HG03108 (cell line): ENCODE data around the gene LRFN5.
A peak's percentile ranks its signal among the peaks of the same experiment; 100 is the strongest.
"Not testable (repeated sequence)": the region's sequence is repeated elsewhere in the genome, so short reads cannot be mapped to it uniquely, and the experiment has no call there.

ENCODE experiments used
- ATAC-seq: cut with Tn5 transposase; IDR thresholded peaks from one replicate; pipeline ENCODE4 v1.9.1; 2021; ENCODE audit warnings: moderate library complexity; ENCODE audit not compliant: unreplicated experiment

LRFN5 gene

DNA sequence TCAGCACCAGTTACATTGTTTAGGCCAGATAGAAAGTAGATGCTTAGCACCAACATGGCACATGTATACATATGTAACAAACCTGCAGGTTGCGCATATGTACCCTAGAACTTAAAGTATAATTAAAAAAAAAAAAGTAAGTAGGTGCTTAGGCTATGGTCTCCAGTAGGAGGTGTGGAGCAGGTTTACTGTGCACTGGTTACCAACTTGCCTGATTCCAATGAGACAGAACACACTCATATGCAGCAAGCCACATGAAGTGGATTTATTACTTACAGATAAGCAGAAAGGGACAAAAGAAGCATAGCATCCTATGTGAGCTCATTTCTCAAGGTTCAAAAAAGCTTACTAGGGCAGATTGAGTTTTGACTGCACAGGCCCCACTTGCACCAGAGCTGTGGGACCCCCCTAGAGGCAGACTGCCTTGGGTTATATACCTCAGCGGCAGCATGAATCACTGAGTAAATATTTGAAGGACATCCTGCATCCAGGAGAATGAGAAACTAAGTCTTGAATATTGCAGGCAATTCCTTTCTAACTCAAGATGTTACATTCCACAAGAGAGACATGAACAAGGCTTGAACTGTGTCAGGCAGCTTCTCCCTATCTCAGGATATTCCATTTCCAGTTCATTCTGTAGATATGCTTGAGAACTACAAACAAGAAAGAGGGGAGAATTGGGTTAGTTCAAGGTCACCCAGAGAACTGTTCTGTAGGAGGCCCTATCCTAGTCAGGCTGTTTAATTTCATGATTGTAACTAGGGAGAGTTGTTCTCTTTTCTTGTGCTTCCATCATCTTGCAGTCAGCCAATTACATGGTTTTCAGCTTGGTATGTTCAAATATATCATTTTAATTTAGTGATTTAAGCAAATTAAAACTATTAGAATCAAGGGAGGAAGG lies 30.1 kb downstream of the LRFN5 start:
- no peak for ATAC-seq

DNA sequence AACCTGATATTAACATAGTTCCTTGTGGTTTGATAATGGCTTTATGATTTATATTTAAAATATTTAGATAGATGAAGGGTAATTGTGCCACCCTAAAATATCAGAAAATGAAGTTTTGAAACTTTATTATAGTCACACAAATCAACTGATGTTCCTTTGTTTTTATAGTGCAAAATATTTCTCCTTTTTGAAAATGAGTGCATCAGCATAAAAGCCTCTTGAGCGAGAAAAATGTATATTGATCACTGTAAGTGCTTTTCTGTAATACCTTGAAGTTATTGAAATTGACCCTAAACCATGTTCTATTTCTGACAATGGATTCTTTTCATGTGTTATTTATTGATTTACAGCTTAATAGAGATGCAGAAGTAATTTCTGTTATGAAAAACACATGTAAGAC lies 35.0 kb downstream of the LRFN5 start:
- ATAC-seq = no peak

DNA sequence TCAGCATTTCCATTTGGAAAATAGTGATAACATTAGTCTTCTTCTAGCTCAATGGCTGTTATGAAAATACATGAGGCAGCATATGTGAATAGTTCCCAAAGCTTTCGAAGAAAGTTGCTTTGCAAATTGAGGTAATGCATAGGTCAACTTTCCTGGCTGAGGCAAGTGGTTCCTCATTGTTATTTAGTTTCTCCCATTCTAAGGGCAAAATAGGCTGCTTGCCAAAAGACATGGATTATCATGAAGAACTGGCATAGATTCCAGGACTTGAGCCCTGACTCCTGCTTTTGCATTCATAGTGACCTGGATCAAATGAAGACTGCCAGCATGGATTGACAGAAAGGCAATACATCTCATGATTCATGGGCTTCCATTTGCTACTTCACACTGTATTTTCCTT lies 35.7 kb downstream of the LRFN5 start:
- no peak for ATAC-seq

DNA sequence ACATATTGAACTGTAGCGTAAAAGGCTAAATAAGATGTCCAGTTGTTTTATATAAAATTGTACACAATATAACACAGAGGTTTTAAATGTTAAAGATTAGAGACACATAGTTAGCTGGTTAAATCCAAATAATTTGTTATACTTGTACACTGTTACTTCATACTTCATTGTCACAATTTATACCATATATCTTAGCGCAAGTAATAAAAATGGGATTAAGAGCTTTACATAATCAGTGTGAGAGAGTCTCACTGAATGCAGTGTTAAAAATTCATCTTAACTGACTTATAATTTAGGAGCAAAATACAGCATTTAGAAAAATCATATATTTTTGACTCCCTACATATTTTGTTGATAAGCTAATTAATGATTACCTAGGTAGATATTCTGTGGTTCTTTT lies 36.1 kb downstream of the LRFN5 start:
- ATAC-seq = no peak

DNA sequence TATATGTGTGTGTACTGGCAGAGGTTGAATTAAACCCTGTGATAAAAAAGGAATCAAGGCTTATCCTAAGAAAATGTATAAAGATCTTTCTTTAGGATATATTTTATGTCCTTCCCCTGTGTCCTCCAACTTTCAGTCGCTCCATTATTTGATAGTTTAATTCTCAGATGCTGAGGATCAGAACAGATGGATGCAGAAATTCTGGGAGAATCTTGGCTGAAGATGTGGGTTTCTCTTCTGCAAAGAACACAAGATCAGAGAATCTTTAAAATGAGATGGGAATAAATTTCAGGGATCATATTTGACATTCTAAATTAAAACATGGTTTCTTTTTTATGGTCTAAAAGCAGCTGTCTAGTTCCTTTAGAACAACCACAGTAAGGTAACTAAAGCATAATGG lies 37.9 kb downstream of the LRFN5 start:
- no peak for ATAC-seq

DNA sequence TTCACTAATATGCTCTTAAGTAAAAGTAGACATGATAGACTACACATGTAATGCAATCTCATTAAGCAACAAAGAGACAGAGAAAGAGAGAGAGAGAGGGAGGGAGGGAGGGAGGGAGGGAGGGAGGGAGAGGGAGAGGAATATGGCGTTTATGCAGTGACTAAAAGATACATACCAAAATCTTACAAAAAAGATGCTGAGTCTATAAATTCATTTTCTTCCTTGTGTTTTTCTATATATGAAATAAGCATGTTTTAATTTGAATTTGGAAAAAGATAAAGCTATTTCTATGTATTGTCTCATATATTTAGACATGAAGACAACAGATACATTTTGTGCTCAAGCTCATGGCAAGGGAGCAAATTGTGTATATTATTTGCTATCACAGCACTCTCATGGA lies 44.1 kb downstream of the LRFN5 start:
- no peak for ATAC-seq

DNA sequence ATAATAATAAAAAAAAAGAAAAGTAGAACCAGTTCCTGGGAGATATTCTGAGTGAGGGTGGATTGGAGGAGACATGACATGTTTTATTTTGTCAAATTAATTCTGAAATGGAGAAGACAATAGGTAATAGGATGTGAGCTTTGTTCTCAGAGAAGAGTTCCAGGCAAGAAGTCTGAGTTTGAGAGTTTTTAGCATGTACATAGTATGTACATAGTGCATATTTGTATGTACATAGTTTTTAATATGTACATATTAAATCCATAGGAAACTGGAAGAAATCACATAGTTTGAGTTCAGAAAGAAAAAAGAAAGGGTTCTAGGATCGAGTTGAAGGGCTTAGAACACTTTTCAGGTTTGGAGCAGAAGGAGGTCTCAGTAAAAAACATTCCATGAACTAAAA lies 47.5 kb downstream of the LRFN5 start:
- ATAC-seq = no peak

DNA sequence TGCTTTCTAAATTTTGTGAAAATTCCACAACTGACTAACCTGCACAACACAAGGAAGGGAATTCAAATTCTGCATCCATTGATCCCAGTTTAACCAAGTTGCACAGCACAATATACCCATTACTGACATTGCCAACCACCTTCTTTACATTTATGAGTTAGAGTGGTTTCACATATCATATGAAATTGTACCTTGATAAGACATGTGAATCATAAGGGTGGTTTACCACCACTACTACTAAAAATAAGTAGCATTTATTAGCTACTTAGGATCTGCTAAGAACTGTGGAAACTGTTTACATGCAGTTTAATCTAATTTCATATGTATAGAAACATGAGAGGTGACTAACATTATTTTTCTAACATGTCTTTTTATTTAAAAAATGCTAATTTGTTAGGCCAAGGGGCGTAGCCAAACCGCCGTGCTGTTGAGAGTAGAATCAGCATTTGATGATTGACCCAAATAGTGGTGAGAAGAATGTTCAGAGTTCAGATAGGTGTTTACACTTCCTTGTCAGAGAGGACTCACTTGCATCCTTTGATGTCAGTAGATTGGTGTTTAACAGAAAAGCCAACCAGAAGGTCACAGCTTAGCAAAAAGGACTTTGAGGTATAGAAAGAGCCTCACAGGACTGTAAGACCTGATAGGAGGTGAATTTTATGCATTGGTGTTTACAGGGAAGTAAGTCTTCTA lies 56.2 kb downstream of the LRFN5 start:
- no peak for ATAC-seq

DNA sequence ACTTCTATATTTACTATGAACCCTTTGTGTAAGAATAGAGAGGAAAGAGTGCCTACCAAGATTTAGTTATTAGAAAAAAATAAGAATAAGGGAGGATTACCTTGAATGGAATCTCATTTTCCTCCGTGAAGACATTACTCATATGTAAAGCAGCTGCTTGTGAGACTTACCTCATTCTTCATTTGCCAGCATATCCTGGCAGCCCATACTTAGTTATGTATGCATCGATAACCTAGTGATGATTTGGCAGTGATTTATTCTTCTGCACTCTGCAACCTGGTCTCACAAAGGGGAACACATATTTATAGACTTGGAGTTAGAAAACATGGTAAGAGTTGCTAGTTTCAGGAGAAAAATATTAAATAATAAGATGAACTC lies 56.8 kb downstream of the LRFN5 start:
- no peak for ATAC-seq

DNA sequence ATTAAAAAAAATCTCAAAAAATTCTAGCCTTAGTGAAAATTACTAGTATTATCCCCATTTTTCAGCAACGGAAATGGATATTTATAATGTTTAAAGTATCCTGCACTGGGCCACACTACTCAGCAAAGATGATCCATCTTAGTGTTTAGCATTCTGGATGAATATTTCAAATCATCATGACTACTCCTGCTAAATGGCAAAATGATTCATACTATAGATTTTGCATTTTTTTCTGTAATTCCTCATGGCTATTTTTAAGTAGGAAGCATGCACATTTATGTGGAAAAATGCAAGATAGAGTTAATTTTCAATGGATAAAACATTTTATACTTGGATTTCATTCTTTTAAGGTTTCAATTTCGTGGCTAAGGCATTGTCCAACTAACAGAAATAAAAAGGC lies 59.6 kb downstream of the LRFN5 start:
- ATAC-seq = no peak

DNA sequence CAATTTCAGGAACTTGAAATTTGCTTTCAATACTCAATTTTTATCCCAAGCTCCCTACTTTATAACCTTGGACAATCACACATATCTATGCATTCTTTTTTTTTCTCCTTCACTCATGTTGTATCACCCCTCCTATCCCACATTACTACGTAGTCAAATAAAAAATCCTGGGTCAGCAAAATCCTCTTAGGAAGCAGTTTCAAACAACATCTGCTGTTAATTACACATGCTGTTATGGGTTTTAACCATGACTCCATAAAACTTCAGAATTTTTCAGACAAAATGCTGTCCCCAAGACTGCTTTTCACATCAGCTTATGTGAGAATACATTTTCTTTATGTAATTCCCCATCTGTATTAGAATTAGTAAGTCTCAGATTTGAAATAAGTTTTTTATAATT lies 61.7 kb downstream of the LRFN5 start:
- no peak for ATAC-seq

DNA sequence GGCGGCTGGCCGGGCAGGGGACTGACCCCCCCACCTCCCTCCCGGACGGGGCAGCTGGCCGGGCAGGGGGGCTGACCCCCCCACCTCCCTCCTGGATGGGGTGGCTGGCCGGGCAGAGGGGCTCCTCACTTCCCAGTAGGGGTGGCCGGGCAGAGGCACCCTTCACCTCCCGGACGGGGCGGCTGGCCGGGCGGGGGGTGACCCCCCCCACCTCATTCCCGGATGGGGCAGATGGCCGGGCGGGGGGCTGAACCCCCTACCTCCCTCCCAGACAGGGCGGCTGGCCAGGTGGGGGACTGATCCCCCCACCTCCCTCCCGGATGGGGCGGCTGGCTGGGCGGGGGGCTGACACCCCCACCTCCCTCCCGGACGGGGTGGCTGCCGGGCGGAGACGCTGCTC lies 66.9 kb downstream of the LRFN5 start:
- not testable (repeated sequence) for ATAC-seq

DNA sequence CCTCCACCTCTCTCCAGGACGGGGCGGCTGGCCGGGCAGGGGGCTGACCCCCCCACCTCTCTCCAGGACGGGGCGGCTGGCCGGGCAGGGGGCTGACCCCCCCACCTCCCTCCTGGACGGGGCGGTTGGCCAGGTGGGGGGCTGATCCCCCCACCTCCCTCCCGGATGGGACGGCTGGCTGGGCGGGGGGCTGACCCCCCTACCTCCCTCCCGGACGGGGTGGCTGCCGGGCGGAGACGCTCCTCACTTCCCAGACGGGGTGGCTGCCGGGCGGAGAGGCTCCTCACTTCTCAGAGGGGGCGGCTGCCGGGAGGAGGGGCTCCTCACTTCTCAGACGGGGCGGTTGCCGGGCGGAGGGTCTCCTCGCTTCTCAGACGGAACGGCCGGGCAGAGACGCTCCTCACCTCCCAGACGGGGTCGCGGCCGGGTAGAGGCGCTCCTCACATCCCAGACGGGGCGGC lies 67.9 kb downstream of the LRFN5 start:
- ATAC-seq = not testable (repeated sequence)

DNA sequence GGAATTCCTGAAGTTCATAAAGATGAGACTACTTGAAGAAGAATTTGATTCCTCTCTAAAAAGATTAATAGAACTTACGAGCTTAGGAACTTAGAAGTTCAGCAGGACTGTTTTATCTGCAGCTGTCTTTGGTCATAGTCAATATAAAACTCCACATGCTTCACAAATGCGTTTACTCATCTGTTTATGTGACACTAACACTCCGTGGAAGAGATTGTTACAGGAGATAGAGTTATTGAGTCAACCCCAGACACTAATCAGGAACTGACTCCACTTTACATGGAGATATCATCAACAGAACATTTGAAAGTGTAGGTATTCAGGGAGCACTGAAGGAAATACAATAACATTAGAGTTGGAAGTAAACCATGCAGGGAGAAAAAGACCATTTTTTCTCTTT lies 92.8 kb downstream of the LRFN5 start:
- no peak for ATAC-seq

DNA sequence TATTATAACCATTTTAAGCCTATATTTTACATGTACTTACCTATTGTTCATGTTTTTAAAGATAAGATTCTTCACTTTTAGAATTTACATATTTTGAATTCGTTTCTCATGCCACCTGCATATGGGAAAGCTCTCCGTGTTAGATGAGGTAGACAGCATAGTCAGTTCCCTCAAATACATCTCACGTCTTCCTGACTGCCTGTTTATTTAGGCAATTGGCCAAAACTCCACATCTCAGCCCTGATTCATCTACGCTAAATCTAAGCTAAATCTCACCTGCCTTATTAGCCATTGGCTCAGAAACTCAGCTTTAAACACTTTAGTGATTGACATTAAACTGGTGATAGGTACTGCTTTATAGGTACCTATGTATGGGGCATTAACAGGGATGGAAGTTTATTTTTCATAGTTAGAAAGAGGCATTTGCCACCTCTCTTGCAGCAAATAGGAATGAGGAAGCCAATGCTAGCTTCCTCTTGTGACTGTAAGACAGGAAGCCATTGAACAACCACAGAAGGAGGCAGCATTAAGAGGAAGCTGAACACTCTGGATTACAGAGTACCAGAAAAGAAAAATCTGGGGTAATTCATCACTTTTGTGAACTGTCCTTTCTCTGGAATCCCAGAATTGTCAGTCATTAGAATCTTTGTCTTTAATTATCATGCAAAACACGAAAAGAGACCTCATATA lies 111.9 kb downstream of the LRFN5 start:
- no peak for ATAC-seq

DNA sequence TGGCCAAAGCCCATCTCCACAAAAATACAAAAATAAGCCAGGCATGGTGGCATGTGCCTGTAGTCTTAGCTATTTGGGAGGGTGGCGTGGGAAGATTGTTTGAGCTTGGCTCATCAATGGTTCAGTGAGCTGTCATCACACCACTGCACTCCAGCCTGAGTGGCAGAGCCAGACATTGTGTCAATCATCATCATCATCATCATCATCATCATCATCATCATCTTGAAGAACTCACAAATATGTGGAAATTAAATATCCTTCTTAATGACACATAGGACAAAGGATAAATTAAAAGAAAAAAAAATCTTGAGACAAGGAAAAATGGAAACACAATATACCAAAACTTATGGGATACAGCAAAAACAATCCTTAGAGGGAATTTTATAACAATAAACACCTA lies 132.5 kb downstream of the LRFN5 start:
- ATAC-seq = no peak

DNA sequence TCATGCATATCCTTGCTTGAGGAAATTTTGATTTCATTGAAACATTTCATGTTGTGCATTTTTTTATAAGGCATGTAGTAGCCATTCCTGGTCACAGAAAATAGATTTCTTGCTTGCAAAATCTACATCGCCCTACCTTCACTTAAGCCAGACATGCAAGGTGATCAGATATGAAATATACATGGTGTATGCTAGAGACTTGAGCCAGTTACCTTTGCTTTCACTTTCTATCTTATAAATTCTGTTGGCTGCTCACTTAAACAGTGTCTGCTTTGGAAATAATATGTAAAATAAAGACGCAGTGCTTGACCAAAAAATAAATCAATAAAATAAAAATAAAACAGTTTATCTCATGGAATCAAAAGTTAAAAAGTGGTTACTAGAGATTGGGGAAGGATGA lies 136.5 kb downstream of the LRFN5 start:
- ATAC-seq = no peak

DNA sequence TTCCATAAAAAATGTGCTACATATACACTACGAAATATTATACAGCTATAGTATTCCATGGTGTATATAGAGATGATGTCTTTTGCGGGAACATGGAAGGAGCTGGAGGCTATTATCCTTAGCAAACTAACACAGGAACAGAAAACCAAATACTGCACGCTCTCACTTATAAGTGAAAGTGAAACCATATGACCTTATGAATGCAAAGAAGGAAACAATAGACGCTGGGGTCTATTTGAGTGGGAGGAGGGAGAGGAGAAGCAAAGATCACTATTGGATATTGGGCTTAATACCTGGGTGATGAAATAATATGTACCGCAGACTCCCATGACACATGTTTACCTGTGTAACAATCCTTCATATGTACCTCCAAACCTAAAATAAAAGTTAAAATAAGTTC lies 142.8 kb downstream of the LRFN5 start:
- peak; percentile 66 for ATAC-seq

DNA sequence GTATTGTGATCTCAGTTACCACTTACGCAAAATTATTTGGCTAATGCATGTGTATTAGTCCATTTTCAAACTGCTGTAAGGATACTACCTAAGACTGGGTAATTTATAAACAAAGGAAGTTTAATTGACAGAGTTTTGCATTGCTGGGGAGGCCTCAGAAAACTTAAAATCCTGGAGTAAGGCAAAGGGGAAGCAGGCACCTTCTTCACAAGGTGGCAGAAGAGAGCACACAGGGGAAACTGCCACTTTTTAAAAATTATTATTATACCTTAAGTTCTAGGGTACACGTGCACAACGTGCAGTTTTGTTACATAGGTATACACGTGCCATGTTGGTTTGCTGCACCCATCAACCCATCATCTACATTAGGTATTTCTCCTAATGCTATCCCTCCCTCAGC lies 143.9 kb downstream of the LRFN5 start:
- ATAC-seq = not testable (repeated sequence)

DNA sequence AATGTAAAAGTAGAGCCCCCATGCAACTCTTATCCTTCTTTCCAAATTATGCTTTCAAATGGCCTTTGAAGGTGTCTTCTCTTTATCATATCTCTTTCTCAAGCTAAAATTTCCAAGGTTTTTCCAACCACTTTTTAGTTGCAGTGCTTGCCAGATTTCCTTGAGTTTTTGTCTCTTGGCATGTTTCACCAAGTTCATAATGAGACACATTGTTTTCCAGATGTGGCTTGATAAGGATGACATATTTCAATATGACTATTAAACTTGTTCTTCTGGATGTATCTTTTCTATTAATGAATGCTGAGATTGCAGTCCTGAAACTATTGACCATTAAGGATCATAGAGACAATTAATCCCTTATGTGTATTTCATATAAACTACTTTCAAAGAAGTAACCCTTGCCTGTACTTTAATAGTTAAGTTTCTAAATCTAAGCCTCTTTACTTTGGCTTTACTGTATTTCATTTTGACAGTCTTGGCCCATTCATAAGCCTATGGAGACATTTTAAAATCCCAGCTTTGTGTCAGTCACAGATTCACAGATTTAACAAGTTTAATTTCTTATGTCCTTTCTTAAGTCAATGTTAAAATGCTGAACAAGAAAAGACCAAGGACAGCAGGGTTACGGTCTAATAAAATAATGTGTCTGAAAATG lies 151.5 kb downstream of the LRFN5 start:
- no peak for ATAC-seq

DNA sequence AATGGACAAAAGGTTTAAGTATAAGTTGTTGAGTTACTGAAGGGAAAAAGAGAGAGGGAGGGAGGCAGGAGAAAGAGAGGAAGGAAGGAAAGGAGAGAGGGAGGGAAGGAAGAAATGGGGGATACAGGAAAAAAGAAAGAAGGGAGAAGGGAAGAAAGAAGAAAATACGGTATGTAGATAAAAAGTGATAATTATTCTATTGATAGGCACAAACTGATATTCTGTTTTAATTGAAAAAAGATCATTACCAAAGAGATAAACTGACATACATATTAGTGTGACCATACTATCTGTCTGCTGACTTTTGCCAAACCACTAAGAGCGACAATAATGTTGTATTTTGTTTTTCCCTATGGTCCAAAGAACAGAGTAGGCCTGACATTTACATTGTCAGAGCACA lies 154.5 kb downstream of the LRFN5 start:
- ATAC-seq = no peak
